GM18498 (cell line): Measurements from ENCODE around the gene APOL6.
"Not testable (repeated sequence)": the region's sequence is repeated elsewhere in the genome, so short reads cannot be mapped to it uniquely, and the experiment has no call there.

Experiments used
- ATAC-seq: cut with Tn5 transposase; IDR thresholded peaks from one replicate; pipeline ENCODE4 v1.9.1; 2021; ENCODE audit warnings: mild to moderate bottlenecking, moderate library complexity; ENCODE audit not compliant: unreplicated experiment

Gene APOL6

DNA sequence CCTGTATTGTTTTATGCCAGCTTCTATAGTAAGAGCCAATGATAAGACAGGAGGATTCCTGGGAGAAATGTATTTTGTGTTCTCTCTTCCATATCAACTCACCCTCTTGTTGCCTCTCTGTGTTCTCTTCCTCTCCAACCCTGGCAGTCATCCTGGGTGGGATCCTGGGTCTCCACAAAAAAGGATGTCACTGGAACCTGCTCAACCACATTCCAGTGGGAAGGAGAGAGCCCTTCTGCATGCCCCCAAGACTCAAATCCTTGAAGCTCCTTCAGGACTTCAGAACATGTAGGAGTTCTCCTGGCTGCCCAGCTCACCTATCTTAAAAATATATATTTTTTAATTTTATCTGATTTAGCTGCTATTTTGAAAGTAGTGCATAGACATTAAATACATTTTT is 26.1 kb downstream of the APOL6 start:
- ATAC-seq: no peak

DNA sequence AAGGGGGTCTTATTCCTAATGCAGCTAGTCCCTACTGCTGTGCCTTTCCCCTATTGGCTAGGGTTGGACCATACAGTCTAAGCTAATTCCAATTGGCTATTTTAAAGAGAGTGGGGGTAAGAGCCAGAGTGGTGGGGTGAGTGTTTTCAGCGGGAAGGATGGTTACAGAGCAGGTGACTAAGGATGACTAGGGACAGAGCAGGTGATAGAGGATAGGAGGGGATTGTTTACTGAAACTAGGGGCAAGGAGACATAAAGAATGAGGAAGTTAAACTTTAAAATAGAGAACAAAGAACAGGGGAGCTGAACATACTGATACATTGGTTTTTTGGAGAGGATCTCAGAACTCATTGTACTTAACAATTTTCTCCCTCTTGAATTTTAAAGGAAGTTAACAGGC is 27.8 kb downstream of the APOL6 start:
- not testable (repeated sequence) for ATAC-seq

DNA sequence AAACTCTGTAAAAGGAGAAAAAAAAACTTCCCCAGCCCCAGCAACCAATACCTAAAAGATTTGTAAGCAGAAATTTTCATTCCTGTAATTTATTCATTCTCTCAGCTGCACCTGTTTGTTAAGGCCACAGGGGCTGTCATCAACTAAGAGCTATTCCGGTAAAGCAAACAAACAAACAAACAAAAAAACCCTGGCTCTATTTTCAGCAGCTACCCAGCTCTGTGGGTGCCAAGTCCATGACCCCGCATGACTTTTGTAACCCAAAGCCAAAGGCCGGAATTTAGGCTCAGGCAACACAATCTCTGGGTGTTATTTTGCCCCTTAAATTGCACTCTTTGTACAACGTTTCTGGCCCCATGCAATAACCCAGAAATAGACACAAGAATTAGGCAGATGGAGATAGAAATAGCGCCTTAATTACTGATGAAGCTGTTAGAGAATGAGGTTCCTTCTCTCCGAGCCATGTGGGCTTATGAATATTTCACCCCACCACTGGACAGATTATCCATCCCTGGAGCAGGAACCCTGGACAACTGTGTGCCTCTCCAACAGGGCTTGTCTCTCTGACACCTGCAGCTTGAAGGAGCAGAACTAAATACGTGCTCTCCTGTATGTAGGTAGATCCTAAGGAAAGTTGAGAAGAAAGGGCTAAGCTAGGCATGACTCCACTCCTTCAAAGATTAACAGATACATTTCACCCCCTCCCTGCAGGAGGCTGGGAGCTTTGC is 29.4 kb downstream of the APOL6 start:
- no peak for ATAC-seq

DNA sequence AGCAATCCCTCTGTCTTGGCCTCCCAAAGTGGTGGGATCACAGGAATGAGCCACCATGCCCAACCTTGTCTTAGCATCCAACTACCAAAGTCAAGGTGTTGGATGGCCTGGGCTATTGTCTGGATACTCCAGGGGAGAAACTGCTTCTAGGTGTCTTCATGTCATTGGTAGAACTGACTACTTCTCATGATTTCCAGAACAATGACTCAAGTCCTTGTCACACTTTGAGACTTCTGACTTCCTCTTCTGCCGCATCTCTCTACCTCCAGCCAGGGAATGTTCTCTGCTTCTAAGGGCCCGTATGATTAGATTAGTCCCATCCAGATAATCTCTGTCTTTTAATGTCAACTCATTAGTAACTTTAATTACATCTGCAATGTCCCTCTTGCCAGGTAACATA is 30.6 kb downstream of the APOL6 start:
- ATAC-seq: no peak

DNA sequence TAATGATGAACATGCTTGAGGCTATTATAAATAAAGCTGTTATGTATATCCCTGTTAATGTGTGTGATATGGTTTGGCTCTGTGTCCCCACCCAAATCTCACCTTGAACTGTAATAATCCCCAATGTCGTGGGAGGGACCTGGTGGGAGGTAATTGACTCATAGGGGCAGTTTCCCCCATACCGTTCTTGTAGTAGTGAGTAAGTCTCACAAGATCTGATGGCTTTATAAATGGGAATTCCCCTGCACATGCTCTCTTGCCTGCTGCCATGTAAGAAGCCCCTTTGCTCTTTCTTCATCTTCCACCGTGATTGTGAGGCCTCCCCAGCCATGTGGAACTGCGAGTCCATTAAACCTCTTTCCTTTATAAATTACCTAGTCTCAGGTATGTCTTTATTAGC is 31.2 kb downstream of the APOL6 start:
- ATAC-seq: not testable (repeated sequence)

DNA sequence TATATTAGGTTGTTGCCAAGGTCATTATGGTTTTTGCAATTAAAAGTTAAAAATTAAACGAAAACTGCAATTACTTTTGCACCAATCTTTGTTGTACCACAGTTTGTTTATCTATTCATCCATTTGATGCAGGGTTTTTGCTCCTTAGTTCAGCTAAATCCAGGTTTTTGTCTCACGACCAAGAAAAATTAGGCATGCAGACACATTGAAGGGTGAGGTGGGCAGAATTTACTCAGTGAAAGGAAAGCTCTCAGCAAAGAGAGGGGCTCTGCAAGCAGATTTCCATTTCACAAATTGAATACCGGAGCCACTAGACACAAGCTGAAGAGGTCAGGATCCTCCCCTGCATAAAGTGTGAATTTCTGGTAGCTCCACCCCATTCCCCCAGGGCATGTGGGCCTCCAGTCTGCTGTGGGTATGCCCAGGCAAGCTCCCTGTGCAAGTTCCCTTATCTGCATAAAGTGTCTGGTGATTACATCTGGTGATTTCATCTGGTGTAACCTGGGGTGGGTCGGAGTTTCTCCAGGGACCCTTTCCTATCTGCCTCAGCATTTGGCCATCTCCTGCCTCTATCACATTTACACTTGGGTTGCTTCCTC is 33.3 kb downstream of the APOL6 start:
- ATAC-seq: no peak

DNA sequence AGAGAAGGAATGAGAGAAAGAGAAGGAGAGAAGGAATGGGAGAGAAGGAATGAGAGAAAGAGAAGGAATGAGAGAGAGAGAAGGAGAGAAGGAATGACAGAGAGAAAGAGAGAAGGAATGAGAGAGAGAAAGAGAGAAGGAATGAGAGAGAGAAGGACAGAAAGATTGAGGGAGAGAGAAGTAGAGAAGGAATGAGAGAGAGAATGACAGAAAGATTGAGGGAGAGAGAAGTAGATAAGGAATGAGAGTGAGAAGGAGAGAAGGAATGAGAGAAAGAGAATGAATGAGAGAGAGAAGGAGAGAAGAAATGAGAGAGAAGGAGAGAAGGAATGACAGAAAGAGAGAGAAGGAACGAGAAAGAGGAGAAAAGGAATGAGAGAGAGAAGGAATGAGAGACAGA is 35.3 kb downstream of the APOL6 start:
- no peak for ATAC-seq

DNA sequence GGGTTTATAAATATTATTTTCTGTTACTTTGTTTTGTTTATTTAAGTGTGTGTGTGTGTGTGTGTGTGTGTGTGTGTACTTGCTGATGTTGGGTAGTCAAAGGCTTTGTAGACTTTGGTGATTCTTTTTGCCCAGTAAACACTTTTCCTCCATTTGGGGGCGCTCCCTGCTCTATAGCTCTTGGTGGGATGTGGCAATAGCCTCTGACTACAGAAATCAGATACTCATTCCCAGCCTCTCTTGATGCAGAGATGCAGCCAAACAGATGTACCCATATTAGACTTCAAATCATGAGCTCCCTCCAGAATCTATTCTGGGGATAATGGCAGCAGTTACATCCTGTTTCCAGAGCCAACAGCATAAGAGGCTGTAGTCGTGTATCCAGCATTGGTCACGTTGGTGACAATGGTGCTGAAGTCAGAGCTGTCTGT is 36.0 kb downstream of the APOL6 start:
- ATAC-seq: no peak

DNA sequence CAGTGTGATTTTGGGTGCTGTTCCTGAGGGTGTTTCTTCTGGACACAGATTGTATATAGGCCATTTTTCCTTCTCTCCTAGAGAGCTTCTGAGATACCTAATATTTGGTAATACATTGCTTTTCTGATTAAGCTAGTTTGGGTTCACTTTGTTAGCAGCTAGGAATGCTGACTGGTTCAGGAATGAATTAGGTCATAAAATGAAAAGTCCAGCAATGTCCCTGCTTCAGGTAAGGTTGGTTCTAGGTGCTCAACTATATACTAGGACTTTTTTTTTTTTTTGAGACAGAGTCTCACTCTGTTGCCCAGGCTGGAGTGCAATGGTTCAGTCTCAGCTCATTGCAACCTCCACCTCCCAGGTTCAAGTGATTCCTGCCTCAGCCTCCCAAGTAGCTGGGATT is 36.5 kb downstream of the APOL6 start:
- no peak for ATAC-seq

DNA sequence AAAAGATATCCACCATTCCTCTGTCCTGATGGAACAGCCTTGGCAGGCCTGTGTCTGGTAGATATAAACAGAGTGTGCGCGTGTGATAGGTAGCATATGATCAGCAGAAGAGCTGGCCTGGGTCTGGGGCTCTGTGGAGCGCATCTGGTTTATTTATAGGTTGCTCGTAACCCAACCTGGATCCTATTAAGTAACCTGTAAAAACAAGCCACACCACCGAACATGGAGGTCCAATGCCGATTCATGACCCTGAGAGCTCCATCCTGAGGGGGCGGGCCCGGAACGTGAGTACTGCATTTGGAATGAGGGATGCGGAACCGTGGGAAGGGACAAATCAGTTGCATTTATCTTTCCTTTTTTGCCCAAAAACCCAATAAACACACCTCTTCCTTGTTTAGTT is 37.5 kb downstream of the APOL6 start:
- ATAC-seq: no peak

DNA sequence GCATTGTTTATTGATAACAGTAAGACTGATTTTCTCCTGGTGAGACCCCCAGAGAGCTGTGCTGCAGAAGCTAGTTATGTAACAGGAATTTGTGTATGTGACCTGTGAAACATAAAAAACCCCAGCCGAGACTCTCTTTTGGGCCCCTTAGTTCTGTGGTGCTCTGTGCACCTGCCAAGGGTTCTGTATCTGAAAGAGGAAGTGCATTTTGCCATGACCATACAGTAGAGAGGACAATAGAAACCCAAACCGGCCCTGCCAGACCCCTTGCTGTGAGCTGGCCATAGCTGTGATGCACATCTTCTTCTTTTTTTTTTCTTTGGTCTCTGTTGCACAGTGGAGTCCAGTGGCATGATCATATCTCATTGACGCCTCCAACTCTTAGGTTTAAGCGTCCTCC is 38.1 kb downstream of the APOL6 start:
- no peak for ATAC-seq

DNA sequence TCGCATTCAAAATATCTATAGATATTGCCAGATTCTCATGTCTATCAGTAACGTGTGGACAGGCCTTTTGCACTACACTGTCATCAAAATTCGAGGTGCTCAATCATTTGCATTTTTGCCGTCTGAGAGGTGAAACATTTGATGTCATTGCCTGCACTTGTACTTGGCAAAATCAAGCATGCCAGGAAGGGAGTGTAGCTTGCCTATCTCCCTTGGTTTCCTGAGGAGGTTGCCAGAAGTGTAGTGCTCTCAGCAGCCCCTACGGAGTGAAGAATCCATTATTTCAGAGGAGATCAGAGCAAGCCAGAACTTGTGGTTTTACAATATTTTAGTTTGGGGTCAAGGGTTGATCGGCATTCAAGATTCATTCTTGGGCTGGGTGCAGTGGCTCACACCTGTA is 39.2 kb downstream of the APOL6 start:
- ATAC-seq: no peak

DNA sequence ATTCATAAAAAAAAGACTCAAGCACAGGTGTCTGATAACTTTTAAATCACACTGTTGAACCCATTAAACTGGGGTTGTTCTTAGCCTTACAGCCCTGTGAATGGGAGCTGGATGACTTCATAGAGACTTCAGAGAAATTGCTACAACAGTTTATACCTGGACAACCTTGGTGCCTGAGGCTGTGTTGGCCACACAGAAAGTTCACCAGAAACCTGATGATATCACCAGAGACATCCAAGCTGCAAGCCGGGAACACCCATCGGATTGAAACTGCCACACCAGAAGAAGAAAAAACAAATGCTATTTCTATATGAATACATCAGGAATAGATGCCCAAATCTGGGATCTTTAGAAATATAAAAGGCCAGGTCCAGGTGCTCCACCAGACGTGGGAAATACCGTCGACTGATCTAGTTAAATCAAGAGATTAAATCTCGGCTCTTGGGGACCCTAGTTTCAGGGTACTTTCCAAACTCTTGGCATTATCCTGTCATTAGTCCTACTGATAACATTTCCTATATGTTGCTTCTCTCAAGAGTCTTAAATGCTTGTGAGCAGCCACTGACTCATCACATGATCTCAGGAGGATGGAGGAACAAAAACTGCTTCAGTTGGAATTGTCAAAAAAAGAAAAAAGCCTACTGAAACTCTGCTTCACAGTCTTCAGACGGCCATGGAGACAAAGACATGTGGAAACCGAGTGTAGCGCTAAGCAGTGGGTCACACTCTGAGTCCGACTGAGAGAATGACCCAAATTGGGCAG is 40.8 kb downstream of the APOL6 start:
- ATAC-seq: no peak

DNA sequence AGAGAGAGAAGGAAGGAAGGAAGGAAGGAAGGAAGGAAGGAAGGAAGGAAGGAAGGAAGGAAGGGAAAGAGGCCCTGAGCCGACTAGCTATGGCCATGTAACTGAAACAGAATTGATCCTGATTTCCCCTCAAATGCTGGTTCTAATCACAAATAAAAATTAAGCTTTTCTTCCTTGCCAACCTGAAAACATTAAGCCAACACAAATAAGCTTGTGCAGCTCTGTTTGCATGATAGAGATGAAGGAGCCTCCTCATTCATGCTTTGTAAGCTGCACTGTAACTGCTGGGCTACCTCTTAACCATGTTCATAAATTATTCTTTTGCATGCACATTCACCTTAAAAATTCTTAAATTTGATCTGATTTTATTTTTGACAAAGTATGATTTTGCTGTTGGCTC is 41.8 kb downstream of the APOL6 start:
- no peak for ATAC-seq

DNA sequence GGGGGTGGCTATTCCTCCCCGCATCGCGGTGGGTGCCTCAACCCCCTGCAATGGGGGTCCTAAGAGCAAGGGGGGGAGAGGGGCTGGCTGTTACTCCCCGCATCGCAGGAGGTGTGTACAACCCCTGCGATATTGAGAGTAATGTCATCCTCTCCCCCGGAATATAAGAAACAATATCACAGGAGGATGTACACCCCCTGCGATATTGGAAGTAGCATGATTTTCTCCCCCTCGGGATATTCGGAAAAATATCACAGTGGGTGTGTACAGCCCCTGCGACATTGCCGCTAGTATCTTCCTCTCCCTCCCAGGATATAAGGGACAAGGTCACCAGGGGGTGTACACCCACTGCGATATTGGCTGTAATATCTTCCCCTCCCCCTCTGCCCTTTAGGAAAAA is 47.0 kb downstream of the APOL6 start:
- no peak for ATAC-seq

DNA sequence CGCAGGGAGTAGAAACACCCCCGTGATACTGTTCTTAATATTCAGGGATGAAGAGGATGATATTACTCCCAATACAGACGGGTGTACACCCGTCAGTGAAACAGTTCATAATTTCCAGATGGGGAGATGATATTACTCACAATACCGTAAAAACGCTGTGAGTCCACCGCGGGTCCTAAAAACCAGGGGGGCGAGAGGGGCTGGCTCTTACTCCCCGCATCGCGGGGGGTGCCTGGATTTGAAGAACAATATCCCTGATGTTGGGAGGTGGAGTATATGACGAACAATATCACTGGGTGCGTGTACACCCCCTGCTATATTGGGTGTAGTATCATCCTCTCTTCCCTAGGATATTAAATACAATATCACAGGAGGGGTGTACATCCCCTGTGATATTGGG is 48.9 kb downstream of the APOL6 start:
- ATAC-seq: no peak

DNA sequence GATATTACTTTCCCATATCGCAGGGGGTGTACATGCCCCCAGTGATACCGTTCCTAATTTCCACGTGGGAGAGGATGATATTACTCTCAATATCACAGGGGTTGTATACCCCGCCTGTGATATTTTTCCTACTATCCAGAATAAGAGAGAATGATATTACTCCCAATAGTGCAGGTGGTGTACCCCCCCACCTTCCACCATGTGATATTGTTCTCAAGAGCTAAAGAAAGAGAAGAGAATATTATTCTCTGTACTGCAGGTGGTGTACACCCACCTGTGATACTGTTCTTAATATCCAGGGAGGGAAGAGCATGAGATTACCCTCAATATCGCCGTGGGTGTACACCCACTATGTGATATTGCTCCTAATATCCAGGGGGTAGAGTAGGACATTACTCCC is 51.6 kb downstream of the APOL6 start:
- ATAC-seq: not testable (repeated sequence)

DNA sequence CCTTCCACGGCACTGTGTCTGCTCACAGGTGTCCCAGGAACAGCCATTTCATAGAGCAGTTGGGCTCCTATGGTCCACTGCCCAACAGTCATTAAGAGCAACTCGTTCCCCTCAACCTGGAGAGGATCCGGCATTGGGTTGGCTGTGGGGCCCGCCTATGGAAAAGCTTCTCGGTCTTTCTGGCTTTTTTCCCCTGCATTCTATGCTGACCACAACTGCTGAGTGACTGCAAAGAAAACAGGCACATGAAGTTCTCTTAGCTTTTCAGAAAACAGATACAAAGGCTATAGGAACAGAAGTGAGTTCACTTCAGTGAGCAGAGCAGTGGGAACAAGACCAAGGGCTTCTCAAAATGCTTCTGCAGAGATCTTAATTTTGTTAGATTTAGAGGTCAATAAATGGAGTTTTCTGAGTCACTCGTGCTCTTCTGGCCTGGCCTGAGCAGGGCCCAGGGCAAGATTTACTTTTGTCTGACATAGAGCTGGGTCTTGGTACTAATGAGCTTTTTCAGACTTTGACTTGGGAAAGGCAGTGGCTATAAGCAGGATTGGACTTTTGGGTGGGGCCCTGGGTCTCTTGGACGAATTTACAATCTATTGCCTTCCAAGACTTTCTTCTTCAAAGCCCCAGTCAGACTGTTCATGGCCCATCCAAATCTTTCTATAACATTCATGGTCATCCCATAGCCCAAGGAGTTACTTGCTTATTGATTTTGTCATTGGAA is 55.8 kb downstream of the APOL6 start:
- no peak for ATAC-seq

DNA sequence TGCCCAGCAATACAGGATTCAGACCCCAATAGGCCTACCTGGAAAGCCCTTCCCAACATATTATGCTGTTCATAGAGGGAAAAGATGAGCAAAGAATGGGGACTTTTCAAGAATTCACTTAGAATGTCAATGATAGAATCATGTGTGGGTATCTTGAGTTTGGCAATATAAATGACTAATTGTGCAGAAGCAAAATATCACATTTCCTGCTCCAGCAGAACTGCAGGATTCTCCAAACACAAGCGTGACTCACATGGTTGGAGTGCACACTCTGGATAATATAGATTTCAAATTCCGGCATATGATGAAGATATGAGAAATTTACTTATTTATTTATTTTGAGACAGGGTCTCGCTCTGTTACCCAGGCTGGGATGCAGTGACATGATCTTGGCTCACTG is 56.9 kb downstream of the APOL6 start:
- no peak for ATAC-seq

DNA sequence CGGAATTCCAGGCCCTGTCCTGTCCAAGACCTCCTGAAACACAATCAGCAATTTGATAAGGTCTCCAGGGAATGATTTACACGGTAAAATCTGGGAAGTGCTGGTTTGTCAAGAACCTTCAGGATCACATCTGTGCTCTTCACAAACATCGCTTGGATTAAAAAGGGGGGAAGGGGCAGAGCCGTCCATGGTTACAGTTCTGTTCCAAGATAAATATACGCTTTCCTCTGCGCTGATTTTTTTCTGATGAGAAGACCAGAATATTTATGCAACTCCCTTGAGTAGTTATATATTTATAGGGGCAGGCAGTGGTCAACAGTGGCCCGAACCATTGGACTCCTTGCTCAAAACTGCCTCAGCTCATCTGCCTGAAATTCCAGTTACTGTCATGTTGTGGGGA is 60.2 kb downstream of the APOL6 start:
- no peak for ATAC-seq

DNA sequence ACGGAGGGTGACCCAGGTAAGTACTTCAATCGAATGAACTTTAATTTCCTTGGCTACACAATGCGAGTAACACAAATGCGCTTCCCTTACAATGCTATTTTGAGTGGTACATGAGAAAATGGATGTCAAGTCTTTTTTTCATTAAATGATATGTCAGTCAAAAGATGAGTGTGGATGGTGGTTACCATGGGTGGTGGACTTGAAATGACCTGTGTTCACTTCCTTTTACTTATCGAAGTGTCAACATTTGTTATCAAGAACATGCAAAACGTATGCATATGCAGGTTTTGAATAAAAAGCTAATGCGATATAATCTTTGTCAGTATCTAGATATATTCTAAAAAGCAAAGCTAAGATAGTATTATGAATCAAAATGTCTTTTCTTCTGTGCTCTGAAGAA is 60.7 kb downstream of the APOL6 start:
- ATAC-seq: no peak

DNA sequence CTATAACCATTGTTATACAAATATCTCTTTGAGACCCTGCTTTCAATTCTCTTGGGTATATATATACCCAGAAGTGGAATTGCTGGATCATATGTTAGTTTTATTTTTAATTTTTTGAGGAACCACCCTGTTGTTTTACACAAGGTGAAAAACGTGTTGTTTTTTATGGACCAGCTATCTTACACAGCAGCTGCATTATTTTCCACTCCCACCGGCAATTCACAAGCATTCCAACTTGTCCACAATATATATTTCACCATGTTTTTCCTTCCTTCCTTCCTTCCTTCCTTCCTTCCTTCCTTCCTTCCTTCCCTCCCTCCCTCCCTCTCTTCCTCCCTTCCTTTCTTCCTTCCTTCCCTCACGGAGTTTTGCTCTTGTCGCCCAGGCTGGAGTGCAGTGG is 63.1 kb downstream of the APOL6 start:
- no peak for ATAC-seq
